GM23338 (cell line): ENCODE data around the gene SMIM14. TPM values are rescaled to one million over a fixed set of nuclear protein-coding genes. Genes with fewer than 3 reads are reported as not detected.

Experiments used
- ATAC-seq: fragments of 200-7000 bp; cut with Tn5 transposase; 3 replicates; pipeline ENCODE4 v1.9.1; 2020
- DNase-seq: peaks from one replicate; pipeline ENCODE4 v3.0.0-alpha.2; 2015; ENCODE audit warnings: low spot score
- H2AFZ ChIP-seq: fragments of 200-600 bp; sonication (generic); 2 replicates; pipeline ENCODE4 v1.8.0; 2016; ENCODE audit warnings: antibody characterized with exemption, mild to moderate bottlenecking, moderate library complexity
- H3F3A ChIP-seq: fragments of 200-600 bp; sonication (generic); replicated peaks from 2 replicates; pipeline ENCODE4 v1.8.0; 2017; ENCODE audit warnings: antibody characterized with exemption, mixed run types, low read depth
- H3K27ac ChIP-seq: fragments of 200-600 bp; sonication (generic); 2 replicates; pipeline ENCODE4 v1.6.1; 2016; ENCODE audit warnings: low read depth
- H3K27me3 ChIP-seq: fragments of 200-600 bp; sonication (generic); 2 replicates; pipeline ENCODE4 v1.8.0; 2016; ENCODE audit warnings: mild to moderate bottlenecking, mixed run types, moderate library complexity; ENCODE audit not compliant: insufficient read depth
- H3K36me3 ChIP-seq: fragments of 200-600 bp; sonication (generic); 2 replicates; pipeline ENCODE4 v1.8.0; 2016; ENCODE audit warnings: mild to moderate bottlenecking; ENCODE audit not compliant: insufficient read depth
- H3K4me1 ChIP-seq: fragments of 200-600 bp; sonication (generic); 2 replicates; pipeline ENCODE4 v1.8.0; 2016; ENCODE audit warnings: mild to moderate bottlenecking, moderate library complexity; ENCODE audit not compliant: insufficient read depth
- H3K4me2 ChIP-seq: fragments of 200-600 bp; sonication (generic); 2 replicates; pipeline ENCODE4 v1.7.1; 2017; ENCODE audit warnings: mixed run types
- H3K4me3 ChIP-seq: fragments of 200-600 bp; sonication (generic); 2 replicates; pipeline ENCODE4 v1.6.1; 2016; ENCODE audit warnings: mixed run types
- H3K79me2 ChIP-seq: fragments of 200-600 bp; sonication (generic); replicated peaks from 2 replicates; pipeline ENCODE4 v1.8.0; 2017; ENCODE audit warnings: mild to moderate bottlenecking; ENCODE audit not compliant: insufficient read depth
- H3K9me2 ChIP-seq: fragments of 200-600 bp; sonication (generic); 2 replicates; pipeline ENCODE4 v1.8.0; 2017; ENCODE audit not compliant: insufficient read depth
- H4K20me1 ChIP-seq: fragments of 200-600 bp; sonication (generic); replicated peaks from 2 replicates; pipeline ENCODE4 v1.8.0; 2017; ENCODE audit warnings: mild to moderate bottlenecking; ENCODE audit not compliant: insufficient read depth
- H3K27ac Mint-ChIP-seq: 2 replicates; pipeline ENCODE4 v1.8.0; 2020; ENCODE audit warnings: inconsistent platforms, mild to moderate bottlenecking, moderate library complexity, mixed read lengths
- H3K27me3 Mint-ChIP-seq: 3 replicates; pipeline ENCODE4 v1.8.0; 2022; ENCODE audit warnings: low read depth, mild to moderate bottlenecking, moderate library complexity, mixed read lengths, inconsistent platforms; ENCODE audit not compliant: insufficient read depth, poor library complexity
- H3K36me3 Mint-ChIP-seq: 3 replicates; pipeline ENCODE4 v1.8.0; 2021; ENCODE audit warnings: low read depth, mild to moderate bottlenecking, inconsistent platforms, moderate library complexity, mixed read lengths
- H3K4me1 Mint-ChIP-seq: 3 replicates; pipeline ENCODE4 v1.8.0; 2020; ENCODE audit warnings: mild to moderate bottlenecking, inconsistent platforms, mixed read lengths
- H3K4me3 Mint-ChIP-seq: 3 replicates; pipeline ENCODE4 v1.8.0; 2021; ENCODE audit warnings: moderate library complexity, mild to moderate bottlenecking, inconsistent platforms, mixed read lengths
- H3K9me3 Mint-ChIP-seq: 3 replicates; pipeline ENCODE4 v1.8.0; 2020; ENCODE audit warnings: moderate library complexity, mild to moderate bottlenecking, inconsistent platforms, mixed read lengths
- CTCF ChIP-seq, 2 experiments: fragments of 200-600 bp in 1 of 2; sonication (generic) in 1 of 2; conservative IDR thresholded peaks; 2 replicates each; pipeline versions ENCODE4 v1.5.1 to v1.6.1; 2016 to 2017; ENCODE audit warnings: antibody characterized with exemption in 2 of 2, low read depth in 2 of 2, mild to moderate bottlenecking in 2 of 2, moderate library complexity in 1 of 2
- ETS1 ChIP-seq: IDR thresholded peaks from 2 replicates; pipeline ENCODE4 v1.6.1; 2016; ENCODE audit warnings: antibody characterized with exemption
- EZH2 ChIP-seq: fragments of 200-600 bp; sonication (generic); IDR thresholded peaks from one replicate; pipeline ENCODE4 v1.8.0; 2017; ENCODE audit warnings: antibody characterized with exemption, mild to moderate bottlenecking, low read depth; ENCODE audit not compliant: unreplicated experiment
- NANOG ChIP-seq: IDR thresholded peaks from 2 replicates; pipeline ENCODE4 v1.6.1; 2016; ENCODE audit warnings: antibody characterized with exemption, borderline replicate concordance
- POLR2AphosphoS5 ChIP-seq: IDR thresholded peaks from 2 replicates; pipeline ENCODE4 v1.6.1; 2016; ENCODE audit warnings: antibody characterized with exemption, low read depth
- REST ChIP-seq: IDR thresholded peaks from one replicate; pipeline ENCODE4 v1.6.1; 2018; ENCODE audit warnings: antibody characterized with exemption; ENCODE audit not compliant: unreplicated experiment
- polyA plus RNA-seq: library from polyadenylated mRNA; unstranded; fragments of >200 nt; fragmentation: Nextera tagmentation; extraction: Ambion mirVana; gene quantifications from 2 replicates; pipeline ENCODE4 v1.2.1, GENCODE V29; 2016
- total RNA-seq: library from RNA; depleted of rRNA; stranded (reverse); fragments of >200 nt; shearing (Covaris generic); gene quantifications from 2 replicates; pipeline ENCODE4 v1.2.3, GENCODE V29; 2014

SMIM14 gene
- total and polyA plus RNA-seq, 2 experiments from 2014 or later: 29.0 to 52.6 TPM

- TF ChIP-seq REST: no peak
- TF ChIP-seq ETS1: no peak
- TF ChIP-seq NANOG: no peak
- no peak for TF ChIP-seq POLR2AphosphoS5
- TF ChIP-seq CTCF (conservative IDR thresholded peaks at IDR 0.05; ENCODE audit: low read depth in 2 of 2): no peak
Measured at GRCh38 chr4:39502019-39502663, 136.5 kb downstream of the SMIM14 start (continued).

GRCh38 chr4:39498727-39499020, 140.0 kb downstream of the SMIM14 start:
- Mint-ChIP-seq H3K36me3 (peaks cover 46% of the 10 kb centered on the region), H3K27ac (0 out of 2 replicates have a peak overlapping the region, but pooled peaks have one; percentile 14)

More at GRCh38 chr4:39498727-39499020, 140.0 kb downstream of the SMIM14 start:
- Histone ChIP-seq H3F3A (peaks cover 5% of the 10 kb centered on the region; the same call in 1 of the 2 replicates), H3K36me3 (peaks cover 18% of the 10 kb centered on the region), H4K20me1 (no peaks in the 10 kb centered on the region), H3K4me2 (no peak overlapping the region), H3K27ac (no peak overlapping the region; the same call in 1 of the 2 replicates), H3K4me1 (no peaks in the 10 kb centered on the region), H3K79me2 (no peaks in the 10 kb centered on the region), H3K9me2 (no peaks in the 10 kb centered on the region), H3K27me3 (no peaks in the 10 kb centered on the region), H2AFZ (no peak overlapping the region), H3K4me3 (no peak overlapping the region)
- no peak for ATAC-seq
- no peak for DNase-seq
- Mint-ChIP-seq H3K4me3 (no peak overlapping the region), H3K4me1 (no peaks in the 10 kb centered on the region; the same call in 2 of the 3 replicates), H3K9me3 (no peaks in the 10 kb centered on the region), H3K27me3 (no peaks in the 10 kb centered on the region)
- TF ChIP-seq EZH2: no peak
